Thyroid gland (tissue), 4 donors: ENCODE data around the gene AMACR. TPM values are rescaled to one million over a fixed set of nuclear protein-coding genes. Genes with fewer than 3 reads are reported as not detected.
"Not testable (repeated sequence)": the region's sequence is repeated elsewhere in the genome, so short reads cannot be mapped to it uniquely, and the experiment has no call there.

ENCODE experiments used
- DNase-seq, 2 donors: peaks; one replicate each; pipeline ENCODE4 v3.0.0-alpha.2; 2019
- H3K27ac ChIP-seq, 3 donors: fragments of 200-600 bp; sonication (generic); 1 replicate in 2 of 3; 2 replicates in 1 of 3; pipeline ENCODE4 v1.5.1; 2016 to 2019; ENCODE audit warnings: mild to moderate bottlenecking in 1 of 3, moderate library complexity in 1 of 3
- H3K27me3 ChIP-seq: fragments of 200-600 bp; sonication (generic); one replicate; pipeline ENCODE4 v1.5.1; 2019
- H3K36me3 ChIP-seq, 2 donors: fragments of 200-600 bp; sonication (generic); one replicate each; pipeline ENCODE4 v1.5.1; 2016 to 2019
- H3K4me1 ChIP-seq, 2 donors: fragments of 200-600 bp; sonication (generic); one replicate each; pipeline ENCODE4 v1.5.1; 2017 to 2019
- H3K4me3 ChIP-seq, 3 donors: fragments of 200-600 bp; sonication (generic); replicated peaks in 1 of 3; 1 replicate in 2 of 3; 2 replicates in 1 of 3; pipeline ENCODE4 v1.5.1; 2016; ENCODE audit warnings: mild to moderate bottlenecking in 1 of 3
- H3K9me3 ChIP-seq: fragments of 200-600 bp; sonication (generic); one replicate; pipeline ENCODE4 v1.5.1; 2017
- CTCF ChIP-seq, 6 experiments: fragments of 200-600 bp in 3 of 6; fragments of 450-650 bp in 3 of 6; sonication (generic) in 3 of 6; IDR thresholded peaks; one replicate each; pipeline ENCODE4 v1.5.1; 2016 to 2019; ENCODE audit warnings: antibody characterized with exemption in 6 of 6, mild to moderate bottlenecking in 2 of 6, inconsistent platforms in 1 of 6, moderate library complexity in 1 of 6
- POLR2A ChIP-seq, 2 donors: fragments of 450-650 bp; IDR thresholded peaks; one replicate each; pipeline ENCODE4 v1.6.1; 2017; ENCODE audit warnings: antibody characterized with exemption in 2 of 2, mild to moderate bottlenecking in 2 of 2, moderate library complexity in 1 of 2
- WGBS, 2 donors: methylation state at CpG; one replicate each; pipeline ENCODE4 v1.1.5; 2017; 5-methylcytosine and 5-hydroxymethylcytosine counted together
- intact Hi-C: fragments of 100-400 bp; cut with DNase I; formaldehyde crosslinking; loops from one replicate; pipeline ENCODE4 v1.15.1; 2023
- total RNA-seq, 4 donors: library from RNA; depleted of rRNA; stranded (reverse); fragments of >200 nt; gene quantifications; one replicate each; pipeline ENCODE4 v1.2.3, GENCODE V29; 2016

AMACR gene
- total RNA-seq, 4 donors from 2014 or later, result 10.6 to 17.9 (median 13.5) TPM

DNA sequence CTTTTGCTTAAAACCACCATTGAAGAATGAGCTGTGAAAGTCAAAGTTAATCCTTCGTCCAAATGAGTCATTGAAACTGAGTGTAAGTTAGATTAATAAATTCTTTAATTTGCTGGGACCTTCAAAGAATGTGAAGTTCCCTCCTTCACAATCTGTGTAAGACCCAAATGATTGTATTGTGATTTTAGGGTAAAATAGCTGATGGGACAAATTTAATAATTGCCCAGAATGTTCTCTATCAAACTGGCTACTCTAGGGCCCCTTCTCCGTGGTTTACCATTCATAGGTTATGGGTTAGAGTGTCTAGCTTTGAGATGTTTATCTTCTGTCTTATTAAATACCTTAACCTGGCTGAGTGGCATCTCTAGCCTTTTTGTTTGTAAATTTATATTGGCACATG is 23.3 kb upstream of the AMACR start:
- Histone ChIP-seq H3K27me3 (no peaks in the 10 kb centered on the region), H3K27ac (no peak overlapping the region), H3K4me3 (no peak overlapping the region), H3K9me3 (no peaks in the 10 kb centered on the region), H3K36me3 (no peaks in the 10 kb centered on the region), H3K4me1 (no peaks in the 10 kb centered on the region)
- no peak for DNase-seq
- intact Hi-C loops, result no loop called here
- 90 to 93% methylated on average over 2 of the region's 2 CpGs for WGBS, 2 donors
- no peak for TF ChIP-seq CTCF (IDR thresholded peaks at IDR 0.05)
- TF ChIP-seq POLR2A (IDR thresholded peaks at IDR 0.05), result no peak

GRCh38 chr5:34030585-34030984 is 22.7 kb upstream of the AMACR start:
- intact Hi-C loops, H3K27ac ChIP-seq, H3K9me3 ChIP-seq, H3K27me3 ChIP-seq, DNase-seq, H3K4me3 ChIP-seq, H3K4me1 ChIP-seq, H3K36me3 ChIP-seq: not testable (repeated sequence)
- 91 to 96% methylated on average over 2 of the region's 2 CpGs for WGBS, 2 donors

- Histone ChIP-seq H3K4me3 (no peak overlapping the region), H3K27ac (no peak overlapping the region), H3K27me3 (no peaks in the 10 kb centered on the region), H3K4me1 (no peaks in the 10 kb centered on the region), H3K9me3 (no peaks in the 10 kb centered on the region), H3K36me3 (no peaks in the 10 kb centered on the region)
- TF ChIP-seq POLR2A (IDR thresholded peaks at IDR 0.05), result no peak
- WGBS, 2 donors, result 68 to 79% methylated on average over 1 of the region's 1 CpG
- DNase-seq, result no peak
- intact Hi-C loops, result no loop called here
Observed at GRCh38 chr5:34030048-34030447, 22.2 kb upstream of the AMACR start.

DNA sequence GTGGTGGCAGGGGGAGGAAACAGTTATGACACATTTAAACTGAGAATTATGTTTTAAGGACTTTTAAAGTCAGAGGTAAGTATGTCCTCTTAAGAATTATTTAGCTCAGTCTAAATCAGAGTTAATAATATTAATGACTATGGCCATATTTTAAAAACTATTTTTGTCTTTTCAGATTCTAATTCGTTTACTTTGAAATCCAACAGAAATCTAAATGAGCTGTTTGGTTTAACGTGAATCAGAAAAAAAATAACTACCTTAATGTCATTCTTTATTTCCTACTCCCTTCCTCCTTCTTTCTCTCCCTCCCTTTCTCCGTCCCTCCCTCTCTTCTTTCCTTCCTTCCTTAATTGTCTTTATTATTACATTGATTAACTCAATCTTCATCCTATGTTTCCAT is 20.5 kb upstream of the AMACR start:
- WGBS, 2 donors, result 92 to 93% methylated on average over 3 of the region's 3 CpGs

GRCh38 chr5:34026089-34026761 is 18.4 kb upstream of the AMACR start:
- no peaks in the 10 kb centered on the region for H3K9me3 ChIP-seq
- no peaks in the 10 kb centered on the region for H3K27me3 ChIP-seq
- WGBS, 2 donors, result 90 to 92% methylated on average over 9 of the region's 9 CpGs
- TF ChIP-seq POLR2A (IDR thresholded peaks at IDR 0.05), result no peak
- TF ChIP-seq CTCF (IDR thresholded peaks at IDR 0.05), result no peak
- no peak for DNase-seq
- no peak overlapping the region for H3K27ac ChIP-seq
- H3K4me3 ChIP-seq, result no peak overlapping the region
- no peaks in the 10 kb centered on the region for H3K4me1 ChIP-seq
- intact Hi-C loops, result no loop called here
- H3K36me3 ChIP-seq, result no peaks in the 10 kb centered on the region

More for the DNA sequence above, 20.5 kb upstream of the AMACR start:
- TF ChIP-seq POLR2A (IDR thresholded peaks at IDR 0.05), result no peak
- TF ChIP-seq CTCF (IDR thresholded peaks at IDR 0.05), result no peak
- Histone ChIP-seq H3K4me1 (no peaks in the 10 kb centered on the region), H3K4me3 (no peak overlapping the region), H3K36me3 (no peaks in the 10 kb centered on the region), H3K27me3 (no peaks in the 10 kb centered on the region), H3K9me3 (no peaks in the 10 kb centered on the region), H3K27ac (no peak overlapping the region)
- DNase-seq, result no peak
- intact Hi-C loops, result no loop called here

DNA sequence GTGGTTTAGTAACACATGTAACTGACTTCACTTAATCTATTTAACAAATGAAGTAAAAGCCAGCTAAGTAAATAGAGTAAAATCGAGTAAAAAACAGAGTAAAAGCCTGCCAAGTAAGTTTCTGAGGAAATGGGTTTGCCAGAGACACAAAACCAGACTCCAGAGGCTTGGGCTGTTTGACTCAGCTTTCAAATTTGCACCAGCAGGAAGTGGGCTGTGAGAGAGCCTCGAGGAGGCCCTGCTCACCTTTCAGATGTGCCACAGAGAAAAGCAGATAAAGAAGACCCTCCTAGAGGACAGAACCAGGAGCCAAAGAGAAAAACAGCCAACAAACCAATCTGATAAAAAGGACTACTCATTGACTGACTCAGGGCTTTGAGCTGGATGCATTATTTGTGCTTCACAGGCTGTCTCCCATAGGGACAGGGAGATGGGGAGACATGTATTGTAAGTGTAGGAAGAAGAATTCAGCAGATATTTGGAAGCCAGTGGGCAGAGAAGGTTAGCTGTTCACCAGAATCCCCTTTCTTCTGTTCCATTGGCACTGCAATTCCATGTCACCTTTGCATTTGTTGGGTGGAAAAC is 14.4 kb upstream of the AMACR start:
- Histone ChIP-seq H3K4me3 (no peak overlapping the region), H3K36me3 (no peaks in the 10 kb centered on the region), H3K27me3 (no peaks in the 10 kb centered on the region), H3K27ac (no peak overlapping the region), H3K4me1 (no peaks in the 10 kb centered on the region), H3K9me3 (no peaks in the 10 kb centered on the region)
- TF ChIP-seq POLR2A (IDR thresholded peaks at IDR 0.05) (no peak), CTCF (IDR thresholded peaks at IDR 0.05) (no peak)
- DNase-seq, result no peak
- intact Hi-C loops, result no loop called here
- 28 to 34% methylated on average over 2 of the region's 2 CpGs for WGBS, 2 donors
